ENCODE data around the gene NCF2.

Gene NCF2

GRCh38 chr1:183576537-183576936, 13.7 kb downstream of the NCF2 start:
- H3K36me3 ChIP-seq (ENCODE audit: low read length) = no peaks in the 10 kb centered on the region
- H3K9ac ChIP-seq (ENCODE audit: low read length) = no peak overlapping the region
- H3K27me3 ChIP-seq (ENCODE audit: low read length) = no peaks in the 10 kb centered on the region
- H3K4me3 ChIP-seq (ENCODE audit: insufficient read depth, low read length, poor library complexity, severe bottlenecking) = no peak overlapping the region
- H3K9me2 ChIP-seq (replicated peaks; ENCODE audit: insufficient read depth, low read length) = no peaks in the 10 kb centered on the region
- no peaks in the 10 kb centered on the region for H3K79me2 ChIP-seq (ENCODE audit: insufficient read depth, low read length)
- H4K20me1 ChIP-seq (ENCODE audit: low read depth, low read length) = no peaks in the 10 kb centered on the region
- no peaks in the 10 kb centered on the region for H3F3A ChIP-seq (ENCODE audit: insufficient read depth)
- no peak overlapping the region for H2AFZ ChIP-seq (ENCODE audit: low read depth, low read length, severe bottlenecking)
- no peak overlapping the region for H3K27ac ChIP-seq (ENCODE audit: low read depth, low read length)
- TF ChIP-seq CTCF (IDR thresholded peaks at IDR 0.05; ENCODE audit: insufficient read depth, low read length, poor library complexity, severe bottlenecking) = no peak
- TF ChIP-seq EZH2phosphoT487 (conservative IDR thresholded peaks at IDR 0.05; ENCODE audit: low read length) = no peak
- no peak overlapping the region for H3K4me2 ChIP-seq (ENCODE audit: low read depth, low read length, poor library complexity, severe bottlenecking)
- no peaks in the 10 kb centered on the region for H3K9me3 ChIP-seq (ENCODE audit: insufficient read depth, low read length)

GRCh38 chr1:183575606-183576005, 14.7 kb downstream of the NCF2 start:
- Histone ChIP-seq H3K9me3 (ENCODE audit: insufficient read depth, low read length) (no peaks in the 10 kb centered on the region), H3K27me3 (ENCODE audit: low read length) (no peaks in the 10 kb centered on the region), H3K9me2 (replicated peaks; ENCODE audit: insufficient read depth, low read length) (no peaks in the 10 kb centered on the region), H2AFZ (ENCODE audit: low read depth, low read length, severe bottlenecking) (no peak overlapping the region), H3K4me2 (ENCODE audit: low read depth, low read length, poor library complexity, severe bottlenecking) (no peak overlapping the region), H4K20me1 (ENCODE audit: low read depth, low read length) (no peaks in the 10 kb centered on the region), H3K36me3 (ENCODE audit: low read length) (no peaks in the 10 kb centered on the region), H3K4me3 (ENCODE audit: insufficient read depth, low read length, poor library complexity, severe bottlenecking) (no peak overlapping the region), H3K79me2 (ENCODE audit: insufficient read depth, low read length) (no peaks in the 10 kb centered on the region), H3K9ac (ENCODE audit: low read length) (no peak overlapping the region), H3F3A (ENCODE audit: insufficient read depth) (no peaks in the 10 kb centered on the region), H3K27ac (ENCODE audit: low read depth, low read length) (no peak overlapping the region)
- TF ChIP-seq CTCF (IDR thresholded peaks at IDR 0.05; ENCODE audit: insufficient read depth, low read length, poor library complexity, severe bottlenecking) = no peak
- no peak for TF ChIP-seq EZH2phosphoT487 (conservative IDR thresholded peaks at IDR 0.05; ENCODE audit: low read length)

GRCh38 chr1:183572721-183573120, 17.5 kb downstream of the NCF2 start:
- no peak overlapping the region for H3K27ac ChIP-seq (ENCODE audit: low read depth, low read length)
- H3K9me2 ChIP-seq (replicated peaks; ENCODE audit: insufficient read depth, low read length) = no peaks in the 10 kb centered on the region
- no peaks in the 10 kb centered on the region for H4K20me1 ChIP-seq (ENCODE audit: low read depth, low read length)
- no peaks in the 10 kb centered on the region for H3K9me3 ChIP-seq (ENCODE audit: insufficient read depth, low read length)
- H3K27me3 ChIP-seq (ENCODE audit: low read length) = no peaks in the 10 kb centered on the region
- H3K4me2 ChIP-seq (ENCODE audit: low read depth, low read length, poor library complexity, severe bottlenecking) = no peak overlapping the region
- no peaks in the 10 kb centered on the region for H3K79me2 ChIP-seq (ENCODE audit: insufficient read depth, low read length)
- TF ChIP-seq EZH2phosphoT487 (conservative IDR thresholded peaks at IDR 0.05; ENCODE audit: low read length) (no peak), CTCF (IDR thresholded peaks at IDR 0.05; ENCODE audit: insufficient read depth, low read length, poor library complexity, severe bottlenecking) (no peak)
- no peak overlapping the region for H3K4me3 ChIP-seq (ENCODE audit: insufficient read depth, low read length, poor library complexity, severe bottlenecking)
- no peaks in the 10 kb centered on the region for H3F3A ChIP-seq (ENCODE audit: insufficient read depth)
- H3K36me3 ChIP-seq (ENCODE audit: low read length) = no peaks in the 10 kb centered on the region
- H2AFZ ChIP-seq (ENCODE audit: low read depth, low read length, severe bottlenecking) = no peak overlapping the region
- H3K9ac ChIP-seq (ENCODE audit: low read length) = no peak overlapping the region

Measured in SU-DHL-6 (cell line).